Ishikawa (cell line): Measurements from ENCODE around the gene GSTA5.

ENCODE experiments used
- CEBPB ChIP-seq: IDR thresholded peaks from 2 replicates; pipeline ENCODE4 v1.6.1; 2012
- CREB1 ChIP-seq: IDR thresholded peaks from 2 replicates; pipeline ENCODE4 v1.6.1; 2012; ENCODE audit warnings: low read depth
- EGR1 ChIP-seq: IDR thresholded peaks from 2 replicates; pipeline ENCODE4 v1.6.1; 2012
- EP300 ChIP-seq: IDR thresholded peaks from 2 replicates; pipeline ENCODE4 v1.6.1; 2012; ENCODE audit warnings: borderline replicate concordance
- FOXM1 ChIP-seq: IDR thresholded peaks from 2 replicates; pipeline ENCODE4 v1.6.1; 2012; ENCODE audit warnings: low read depth, borderline replicate concordance
- NFIC ChIP-seq: IDR thresholded peaks from 2 replicates; pipeline ENCODE4 v1.6.1; 2012
- TAF1 ChIP-seq: IDR thresholded peaks from 2 replicates; pipeline ENCODE4 v1.6.1; 2012; ENCODE audit warnings: low read depth, mild to moderate bottlenecking
- TEAD4 ChIP-seq: IDR thresholded peaks from 2 replicates; pipeline ENCODE4 v1.6.1; 2012
- YY1 ChIP-seq: IDR thresholded peaks from 2 replicates; pipeline ENCODE4 v1.6.1; 2012; ENCODE audit warnings: low read depth
- ZBTB7A ChIP-seq: IDR thresholded peaks from 2 replicates; pipeline ENCODE4 v1.6.1; 2012; ENCODE audit warnings: low read depth
- TF ChIP-seq, protein P1 (sequence below): IDR thresholded peaks from 2 replicates; pipeline ENCODE4 v1.6.1; 2012
- TF ChIP-seq, protein P2 (sequence below): IDR thresholded peaks from 2 replicates; pipeline ENCODE4 v1.6.1; 2012
- TF ChIP-seq, protein P3 (sequence below): IDR thresholded peaks from 2 replicates; pipeline ENCODE4 v1.6.1; 2012; ENCODE audit warnings: low read depth, mild to moderate bottlenecking

DNA sequence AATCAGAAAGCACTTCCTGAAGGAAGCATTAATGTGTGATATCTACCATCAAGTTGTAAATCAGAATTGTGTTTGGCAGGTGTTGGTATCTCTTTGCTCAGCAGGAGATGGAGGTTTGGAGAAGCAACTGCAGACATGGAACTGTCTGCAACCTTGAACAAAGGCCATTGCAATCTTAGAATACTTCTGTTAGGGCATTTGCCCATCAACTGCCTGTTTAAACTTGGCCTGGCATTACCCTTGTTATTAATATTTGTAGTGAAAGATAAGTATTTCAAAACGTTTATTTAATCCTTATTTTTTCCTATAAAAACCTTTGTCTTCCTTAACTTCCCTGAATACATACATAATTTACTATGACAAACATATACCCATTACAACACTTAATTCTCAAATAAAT is 14.1 kb downstream of the GSTA5 start:
- TF ChIP-seq, protein P1, sequence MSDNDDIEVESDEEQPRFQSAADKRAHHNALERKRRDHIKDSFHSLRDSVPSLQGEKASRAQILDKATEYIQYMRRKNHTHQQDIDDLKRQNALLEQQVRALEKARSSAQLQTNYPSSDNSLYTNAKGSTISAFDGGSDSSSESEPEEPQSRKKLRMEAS: no peak
- TF ChIP-seq ZBTB7A (no peak), CEBPB (no peak), TEAD4 (no peak), EP300 (no peak), TAF1 (no peak), YY1 (no peak), CREB1 (no peak), FOXM1 (no peak), NFIC (no peak), EGR1 (no peak)
- TF ChIP-seq, protein P2, sequence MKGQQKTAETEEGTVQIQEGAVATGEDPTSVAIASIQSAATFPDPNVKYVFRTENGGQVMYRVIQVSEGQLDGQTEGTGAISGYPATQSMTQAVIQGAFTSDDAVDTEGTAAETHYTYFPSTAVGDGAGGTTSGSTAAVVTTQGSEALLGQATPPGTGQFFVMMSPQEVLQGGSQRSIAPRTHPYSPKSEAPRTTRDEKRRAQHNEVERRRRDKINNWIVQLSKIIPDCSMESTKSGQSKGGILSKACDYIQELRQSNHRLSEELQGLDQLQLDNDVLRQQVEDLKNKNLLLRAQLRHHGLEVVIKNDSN: no peak
- TF ChIP-seq, protein P3, sequence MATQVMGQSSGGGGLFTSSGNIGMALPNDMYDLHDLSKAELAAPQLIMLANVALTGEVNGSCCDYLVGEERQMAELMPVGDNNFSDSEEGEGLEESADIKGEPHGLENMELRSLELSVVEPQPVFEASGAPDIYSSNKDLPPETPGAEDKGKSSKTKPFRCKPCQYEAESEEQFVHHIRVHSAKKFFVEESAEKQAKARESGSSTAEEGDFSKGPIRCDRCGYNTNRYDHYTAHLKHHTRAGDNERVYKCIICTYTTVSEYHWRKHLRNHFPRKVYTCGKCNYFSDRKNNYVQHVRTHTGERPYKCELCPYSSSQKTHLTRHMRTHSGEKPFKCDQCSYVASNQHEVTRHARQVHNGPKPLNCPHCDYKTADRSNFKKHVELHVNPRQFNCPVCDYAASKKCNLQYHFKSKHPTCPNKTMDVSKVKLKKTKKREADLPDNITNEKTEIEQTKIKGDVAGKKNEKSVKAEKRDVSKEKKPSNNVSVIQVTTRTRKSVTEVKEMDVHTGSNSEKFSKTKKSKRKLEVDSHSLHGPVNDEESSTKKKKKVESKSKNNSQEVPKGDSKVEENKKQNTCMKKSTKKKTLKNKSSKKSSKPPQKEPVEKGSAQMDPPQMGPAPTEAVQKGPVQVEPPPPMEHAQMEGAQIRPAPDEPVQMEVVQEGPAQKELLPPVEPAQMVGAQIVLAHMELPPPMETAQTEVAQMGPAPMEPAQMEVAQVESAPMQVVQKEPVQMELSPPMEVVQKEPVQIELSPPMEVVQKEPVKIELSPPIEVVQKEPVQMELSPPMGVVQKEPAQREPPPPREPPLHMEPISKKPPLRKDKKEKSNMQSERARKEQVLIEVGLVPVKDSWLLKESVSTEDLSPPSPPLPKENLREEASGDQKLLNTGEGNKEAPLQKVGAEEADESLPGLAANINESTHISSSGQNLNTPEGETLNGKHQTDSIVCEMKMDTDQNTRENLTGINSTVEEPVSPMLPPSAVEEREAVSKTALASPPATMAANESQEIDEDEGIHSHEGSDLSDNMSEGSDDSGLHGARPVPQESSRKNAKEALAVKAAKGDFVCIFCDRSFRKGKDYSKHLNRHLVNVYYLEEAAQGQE: no peak
